ENCODE data around the gene EXOC6B.
"Not testable (repeated sequence)": the region's sequence is repeated elsewhere in the genome, so short reads cannot be mapped to it uniquely, and the experiment has no call there.

Gene EXOC6B

DNA sequence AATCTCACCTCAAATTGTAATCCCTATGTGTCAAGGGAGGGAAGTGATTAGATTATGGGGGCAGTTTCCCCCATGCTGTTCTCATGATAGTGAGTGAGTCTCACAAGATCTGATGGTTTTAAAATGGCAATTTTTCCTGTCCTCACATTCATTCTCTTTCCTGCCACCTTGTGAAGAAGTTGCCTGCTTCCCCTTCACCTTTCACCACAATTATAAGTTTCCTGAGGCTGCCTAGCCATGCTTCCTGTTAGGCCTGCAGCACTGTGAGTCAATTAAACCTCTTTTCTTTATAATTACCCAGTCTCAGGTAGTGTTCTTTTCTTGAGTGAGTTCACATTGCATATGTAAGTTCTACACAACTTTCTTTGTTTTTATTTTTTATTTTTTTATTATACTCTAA is 271.5 kb downstream of the EXOC6B start:
- H3K27me3 ChIP-seq (ENCODE audit: insufficient read depth, low read length) = no peaks in the 10 kb centered on the region
- no peak overlapping the region for H2AFZ ChIP-seq (ENCODE audit: low read length, unreplicated experiment)
- H3K36me3 ChIP-seq (ENCODE audit: insufficient read depth, low read length) = peaks cover 3% of the 10 kb centered on the region; the same call in 1 of the 2 replicates
- no peaks in the 10 kb centered on the region for H3K79me2 ChIP-seq (ENCODE audit: control insufficient read depth, insufficient read depth, low read length, unreplicated experiment)
- no peak overlapping the region for H3K4me3 ChIP-seq (ENCODE audit: low read depth, low read length)
- no peak overlapping the region for H3K27ac ChIP-seq (ENCODE audit: low read depth, low read length)
- no peaks in the 10 kb centered on the region for H3K4me1 ChIP-seq (ENCODE audit: control insufficient read depth, insufficient read depth, low read length, unreplicated experiment)

DNA sequence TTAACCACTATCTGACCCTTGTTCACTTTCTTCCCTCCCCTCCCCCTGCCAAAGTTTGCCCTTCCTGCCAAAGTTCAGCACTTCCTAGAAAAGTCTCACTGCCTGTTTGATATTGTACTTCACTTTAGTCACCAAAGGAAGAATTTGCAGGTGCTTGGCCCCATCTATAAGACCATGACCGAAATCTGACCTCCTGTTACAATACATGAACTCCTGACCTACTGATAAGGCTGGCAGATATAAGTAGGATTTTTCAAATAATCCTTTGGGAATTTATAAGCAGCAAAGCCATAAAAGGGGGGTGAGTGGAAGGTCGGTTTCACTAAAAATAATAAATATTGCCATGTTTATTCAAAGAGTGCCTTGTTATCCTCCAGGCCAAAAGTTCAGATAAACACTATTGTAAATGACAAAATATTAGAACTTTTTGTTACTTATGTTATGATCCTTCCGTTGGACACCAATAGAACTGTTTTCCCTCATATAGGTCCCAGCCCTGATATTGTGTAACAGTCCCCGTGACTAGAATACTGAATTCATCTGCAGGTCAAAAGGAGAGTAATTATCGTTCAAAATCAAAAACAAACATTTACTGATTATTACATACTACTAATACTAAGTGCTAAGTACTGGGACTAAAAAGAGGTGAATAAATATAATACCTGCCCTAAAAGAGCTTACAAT is 277.6 kb downstream of the EXOC6B start:
- Histone ChIP-seq H3K27ac (ENCODE audit: low read depth, low read length) (no peak overlapping the region), H3K4me3 (ENCODE audit: low read depth, low read length) (no peak overlapping the region), H3K4me1 (ENCODE audit: control insufficient read depth, insufficient read depth, low read length, unreplicated experiment) (no peaks in the 10 kb centered on the region), H3K36me3 (ENCODE audit: insufficient read depth, low read length) (no peaks in the 10 kb centered on the region), H3K27me3 (ENCODE audit: insufficient read depth, low read length) (no peaks in the 10 kb centered on the region), H3K79me2 (ENCODE audit: control insufficient read depth, insufficient read depth, low read length, unreplicated experiment) (no peaks in the 10 kb centered on the region), H2AFZ (ENCODE audit: low read length, unreplicated experiment) (no peak overlapping the region)

DNA sequence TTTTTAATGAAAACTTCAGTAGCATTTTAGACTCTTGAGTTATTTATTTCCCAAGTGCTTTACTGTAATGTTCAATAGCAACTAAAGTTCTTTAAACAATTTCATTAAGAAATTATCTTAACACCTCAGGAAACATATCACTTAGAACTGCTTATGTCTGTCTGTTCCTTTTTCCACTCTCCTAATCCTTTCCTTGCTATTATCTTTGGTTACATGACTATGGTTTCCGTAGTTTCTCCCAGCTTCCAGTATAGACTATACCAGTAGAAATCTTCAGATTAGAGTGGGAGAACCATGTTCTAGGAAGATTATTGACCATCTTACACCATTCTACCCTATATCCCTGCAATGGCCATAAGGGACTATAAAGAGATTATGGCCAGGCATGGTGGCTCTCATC is 280.0 kb downstream of the EXOC6B start:
- no peak overlapping the region for H3K27ac ChIP-seq (ENCODE audit: low read depth, low read length)
- H3K4me3 ChIP-seq (ENCODE audit: low read depth, low read length) = no peak overlapping the region
- no peaks in the 10 kb centered on the region for H3K4me1 ChIP-seq (ENCODE audit: control insufficient read depth, insufficient read depth, low read length, unreplicated experiment)
- H3K27me3 ChIP-seq (ENCODE audit: insufficient read depth, low read length) = no peaks in the 10 kb centered on the region
- no peak overlapping the region for H2AFZ ChIP-seq (ENCODE audit: low read length, unreplicated experiment)
- no peaks in the 10 kb centered on the region for H3K36me3 ChIP-seq (ENCODE audit: insufficient read depth, low read length)
- no peaks in the 10 kb centered on the region for H3K79me2 ChIP-seq (ENCODE audit: control insufficient read depth, insufficient read depth, low read length, unreplicated experiment)

DNA sequence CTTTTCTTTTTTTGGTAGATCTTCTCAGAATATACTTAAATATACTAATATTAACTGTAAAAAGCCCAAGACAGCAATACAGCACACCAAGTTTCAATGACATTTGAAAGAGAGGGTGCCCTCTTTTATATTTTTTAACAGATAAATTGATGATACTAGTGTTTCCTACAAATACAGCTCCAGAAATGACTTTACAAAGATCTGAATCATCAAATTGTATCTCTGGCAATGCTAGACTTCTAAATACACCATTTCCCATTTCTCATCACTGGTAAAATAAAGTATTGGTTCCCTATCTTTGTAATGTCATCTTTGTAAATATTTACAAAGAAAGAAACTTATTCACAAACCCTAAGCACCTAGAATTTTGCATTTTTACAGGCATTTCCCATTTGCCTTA is 281.3 kb downstream of the EXOC6B start:
- no peak overlapping the region for H2AFZ ChIP-seq (ENCODE audit: low read length, unreplicated experiment)
- H3K36me3 ChIP-seq (ENCODE audit: insufficient read depth, low read length) = no peaks in the 10 kb centered on the region
- no peaks in the 10 kb centered on the region for H3K79me2 ChIP-seq (ENCODE audit: control insufficient read depth, insufficient read depth, low read length, unreplicated experiment)
- no peaks in the 10 kb centered on the region for H3K4me1 ChIP-seq (ENCODE audit: control insufficient read depth, insufficient read depth, low read length, unreplicated experiment)
- H3K4me3 ChIP-seq (ENCODE audit: low read depth, low read length) = no peak overlapping the region
- H3K27ac ChIP-seq (ENCODE audit: low read depth, low read length) = no peak overlapping the region
- H3K27me3 ChIP-seq (ENCODE audit: insufficient read depth, low read length) = no peaks in the 10 kb centered on the region

DNA sequence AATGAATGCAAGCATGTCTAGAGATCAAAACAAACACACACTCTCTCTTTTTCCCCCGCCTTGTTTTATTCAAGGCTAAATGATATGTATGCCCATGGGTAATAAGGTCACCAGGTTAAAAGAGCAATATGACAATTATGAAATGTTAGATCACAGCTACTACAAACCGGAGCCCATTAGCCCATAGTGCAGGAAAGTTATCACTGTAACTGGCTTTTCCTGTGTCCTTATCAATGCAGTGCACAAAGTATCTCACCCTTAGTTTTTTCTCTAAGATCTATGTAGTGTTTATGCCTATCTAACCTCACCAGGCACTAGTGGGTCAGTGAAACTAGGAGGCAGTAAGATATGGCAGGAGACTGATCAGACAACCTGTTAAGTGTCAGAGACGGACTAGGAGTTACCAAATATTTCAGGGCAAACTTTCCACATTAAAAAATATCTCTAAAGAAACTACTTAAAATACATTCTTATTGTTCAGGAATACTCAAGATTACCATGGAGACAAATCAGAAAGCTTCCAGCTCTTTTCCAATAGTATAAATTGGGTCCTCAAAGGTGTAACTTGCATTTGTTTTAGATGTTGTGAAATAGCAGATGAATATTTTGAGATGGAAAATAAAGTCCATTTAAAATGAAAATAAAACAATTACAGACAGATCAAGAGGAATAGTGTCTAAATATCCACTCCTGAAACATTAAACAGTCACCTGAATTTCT is 282.2 kb downstream of the EXOC6B start:
- Histone ChIP-seq H3K27ac (ENCODE audit: low read depth, low read length) (no peak overlapping the region), H3K36me3 (ENCODE audit: insufficient read depth, low read length) (no peaks in the 10 kb centered on the region), H3K4me3 (ENCODE audit: low read depth, low read length) (no peak overlapping the region), H3K79me2 (ENCODE audit: control insufficient read depth, insufficient read depth, low read length, unreplicated experiment) (no peaks in the 10 kb centered on the region), H3K27me3 (ENCODE audit: insufficient read depth, low read length) (no peaks in the 10 kb centered on the region), H2AFZ (ENCODE audit: low read length, unreplicated experiment) (no peak overlapping the region), H3K4me1 (ENCODE audit: control insufficient read depth, insufficient read depth, low read length, unreplicated experiment) (peaks cover 8% of the 10 kb centered on the region)

DNA sequence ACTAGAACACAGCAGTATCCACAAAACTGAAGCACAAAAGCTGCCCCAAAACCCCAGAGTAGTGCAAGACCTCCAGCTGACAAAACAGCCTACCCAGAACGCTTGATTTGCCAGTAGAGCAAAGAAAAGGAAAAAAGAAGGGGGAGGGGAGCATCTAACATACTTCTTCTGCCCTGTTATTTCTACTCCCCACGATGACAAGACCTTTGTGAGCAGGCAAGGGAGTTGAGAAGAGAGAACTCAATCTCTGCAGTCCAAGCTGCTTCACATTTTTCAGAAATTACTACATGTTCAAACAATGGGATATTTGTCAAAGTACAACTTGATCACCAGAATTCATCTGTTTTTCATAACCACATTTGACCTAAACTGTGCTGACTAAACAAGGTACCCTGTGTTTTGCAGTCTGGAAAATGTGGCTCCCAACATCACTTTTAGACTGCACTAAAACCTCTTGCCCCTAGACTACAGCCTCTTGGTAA is 286.7 kb downstream of the EXOC6B start:
- Histone ChIP-seq H2AFZ (ENCODE audit: low read length, unreplicated experiment) (no peak overlapping the region), H3K36me3 (ENCODE audit: insufficient read depth, low read length) (no peaks in the 10 kb centered on the region), H3K4me3 (ENCODE audit: low read depth, low read length) (no peak overlapping the region), H3K79me2 (ENCODE audit: control insufficient read depth, insufficient read depth, low read length, unreplicated experiment) (no peaks in the 10 kb centered on the region), H3K4me1 (ENCODE audit: control insufficient read depth, insufficient read depth, low read length, unreplicated experiment) (peaks cover 8% of the 10 kb centered on the region), H3K27ac (ENCODE audit: low read depth, low read length) (peak overlapping the region; percentile 35), H3K27me3 (ENCODE audit: insufficient read depth, low read length) (no peaks in the 10 kb centered on the region)

DNA sequence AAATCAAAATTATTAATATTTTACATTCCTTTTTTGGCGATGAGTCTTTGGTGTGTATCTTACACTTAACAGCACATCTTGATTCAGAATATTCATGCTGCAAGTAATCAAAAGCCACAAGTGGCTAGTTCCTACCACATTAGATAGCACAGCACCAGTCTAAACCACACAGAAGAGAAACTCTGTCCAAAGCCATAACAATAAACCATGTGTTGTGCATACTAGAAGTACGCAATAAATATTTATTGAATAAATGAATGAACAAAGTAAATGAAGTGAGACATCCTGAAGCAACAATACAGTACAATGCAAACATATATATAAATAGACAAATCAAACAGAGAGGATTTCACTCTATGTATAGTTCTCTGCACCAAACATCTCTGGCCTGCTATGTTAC is 287.3 kb downstream of the EXOC6B start:
- no peak overlapping the region for H3K4me3 ChIP-seq (ENCODE audit: low read depth, low read length)
- H2AFZ ChIP-seq (ENCODE audit: low read length, unreplicated experiment) = no peak overlapping the region
- no peaks in the 10 kb centered on the region for H3K36me3 ChIP-seq (ENCODE audit: insufficient read depth, low read length)
- no peaks in the 10 kb centered on the region for H3K27me3 ChIP-seq (ENCODE audit: insufficient read depth, low read length)
- H3K4me1 ChIP-seq (ENCODE audit: control insufficient read depth, insufficient read depth, low read length, unreplicated experiment) = peaks cover 14% of the 10 kb centered on the region
- no peaks in the 10 kb centered on the region for H3K79me2 ChIP-seq (ENCODE audit: control insufficient read depth, insufficient read depth, low read length, unreplicated experiment)
- peak overlapping the region; percentile 35; the same call in 1 of the 2 replicates for H3K27ac ChIP-seq (ENCODE audit: low read depth, low read length)

DNA sequence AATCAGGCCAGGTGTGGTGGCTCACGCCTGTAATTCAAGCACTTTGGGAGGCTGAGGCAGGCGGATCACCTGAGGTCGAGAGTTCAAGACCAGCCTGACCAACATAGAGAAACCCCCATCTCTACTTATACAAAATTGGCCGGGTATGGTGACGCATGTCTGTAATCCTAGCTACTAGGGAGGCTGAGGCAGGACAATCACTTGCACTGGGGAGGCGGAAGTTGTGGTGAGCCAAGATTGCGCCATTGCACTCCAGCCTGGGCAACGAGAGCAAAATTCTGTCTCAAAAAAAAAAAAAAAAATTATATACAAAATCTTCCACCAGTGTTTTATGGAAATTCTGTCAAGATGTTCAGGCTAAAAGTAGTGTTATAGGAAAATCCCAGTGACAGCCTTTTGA is 290.2 kb downstream of the EXOC6B start:
- not testable (repeated sequence) for H3K27ac ChIP-seq (ENCODE audit: low read depth, low read length); H3K27me3 ChIP-seq (ENCODE audit: insufficient read depth, low read length)

DNA sequence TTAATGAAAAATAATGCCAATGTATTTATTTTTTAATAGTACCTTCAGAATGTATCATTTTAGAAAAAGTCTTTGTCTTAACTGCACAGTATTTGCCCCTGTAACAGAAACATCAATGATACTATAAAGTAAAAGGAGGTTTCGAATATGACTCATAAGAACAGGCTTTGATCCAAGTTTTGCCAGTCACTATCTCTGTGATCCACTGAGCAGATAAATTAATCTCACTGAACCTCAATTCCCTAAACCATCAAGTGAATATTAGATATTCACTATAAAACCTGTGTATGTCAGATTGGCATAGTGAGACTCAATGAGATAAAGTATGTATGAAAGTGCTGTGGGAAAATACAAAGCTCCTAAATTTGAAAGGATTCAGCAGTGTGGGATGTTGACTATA is 292.1 kb downstream of the EXOC6B start:
- Histone ChIP-seq H2AFZ (ENCODE audit: low read length, unreplicated experiment) (no peak overlapping the region), H3K4me1 (ENCODE audit: control insufficient read depth, insufficient read depth, low read length, unreplicated experiment) (peaks cover 16% of the 10 kb centered on the region)

More for the DNA sequence above, 290.2 kb downstream of the EXOC6B start:
- not testable (repeated sequence) for H3K4me3 ChIP-seq (ENCODE audit: low read depth, low read length); H3K36me3 ChIP-seq (ENCODE audit: insufficient read depth, low read length); H3K79me2 ChIP-seq (ENCODE audit: control insufficient read depth, insufficient read depth, low read length, unreplicated experiment); H2AFZ ChIP-seq (ENCODE audit: low read length, unreplicated experiment)
- peaks cover 20% of the 10 kb centered on the region for H3K4me1 ChIP-seq (ENCODE audit: control insufficient read depth, insufficient read depth, low read length, unreplicated experiment)

DNA sequence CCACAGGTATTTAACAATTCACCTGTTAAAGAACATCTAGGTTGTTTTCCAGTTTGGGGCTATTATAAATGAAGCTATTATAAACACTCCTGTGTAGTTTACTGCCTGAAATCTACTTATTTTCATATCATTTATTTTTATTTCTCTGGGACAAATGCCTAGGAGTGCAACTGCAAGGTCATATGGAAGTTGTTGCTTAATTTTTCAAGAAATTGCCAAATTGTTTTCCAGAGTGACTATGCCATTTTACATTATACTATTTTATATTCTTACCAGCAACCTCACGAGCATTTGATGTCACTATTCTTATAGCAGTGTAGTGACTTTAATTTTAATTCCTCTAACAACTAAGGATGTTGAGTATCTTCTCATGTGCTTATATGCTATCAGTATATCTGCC is 298.4 kb downstream of the EXOC6B start:
- no peaks in the 10 kb centered on the region for H3K27me3 ChIP-seq (ENCODE audit: insufficient read depth, low read length)

More for the DNA sequence above, 292.1 kb downstream of the EXOC6B start:
- Histone ChIP-seq H3K27me3 (ENCODE audit: insufficient read depth, low read length) (no peaks in the 10 kb centered on the region), H3K79me2 (ENCODE audit: control insufficient read depth, insufficient read depth, low read length, unreplicated experiment) (no peaks in the 10 kb centered on the region), H3K36me3 (ENCODE audit: insufficient read depth, low read length) (no peaks in the 10 kb centered on the region), H3K4me3 (ENCODE audit: low read depth, low read length) (no peak overlapping the region), H3K27ac (ENCODE audit: low read depth, low read length) (no peak overlapping the region)

DNA sequence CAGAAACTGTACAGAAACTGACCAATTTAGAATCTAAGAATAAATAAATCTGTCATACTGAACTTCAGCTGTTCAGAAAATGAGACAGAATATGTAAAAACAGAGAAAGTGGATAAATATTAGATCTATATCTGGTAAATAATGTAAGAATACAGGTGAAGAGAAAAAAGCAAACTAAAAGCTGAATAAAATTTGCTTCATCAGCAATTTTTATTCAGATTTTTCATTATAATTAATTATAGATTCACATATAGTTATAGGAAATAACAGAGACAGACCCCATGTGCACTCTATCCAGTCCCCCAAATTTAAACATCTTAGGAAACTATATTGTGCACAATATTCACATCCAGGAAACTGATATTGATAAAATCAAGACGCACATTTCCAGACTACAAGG is 299.2 kb downstream of the EXOC6B start:
- H3K27me3 ChIP-seq (ENCODE audit: insufficient read depth, low read length) = no peaks in the 10 kb centered on the region
- no peak overlapping the region for H3K4me3 ChIP-seq (ENCODE audit: low read depth, low read length)
- H3K79me2 ChIP-seq (ENCODE audit: control insufficient read depth, insufficient read depth, low read length, unreplicated experiment) = no peaks in the 10 kb centered on the region

More for the DNA sequence above, 298.4 kb downstream of the EXOC6B start:
- Histone ChIP-seq H3K79me2 (ENCODE audit: control insufficient read depth, insufficient read depth, low read length, unreplicated experiment) (no peaks in the 10 kb centered on the region), H2AFZ (ENCODE audit: low read length, unreplicated experiment) (no peak overlapping the region), H3K27ac (ENCODE audit: low read depth, low read length) (no peak overlapping the region), H3K4me3 (ENCODE audit: low read depth, low read length) (no peak overlapping the region), H3K4me1 (ENCODE audit: control insufficient read depth, insufficient read depth, low read length, unreplicated experiment) (peaks cover 10% of the 10 kb centered on the region), H3K36me3 (ENCODE audit: insufficient read depth, low read length) (no peaks in the 10 kb centered on the region)

More for the DNA sequence above, 299.2 kb downstream of the EXOC6B start:
- peaks cover 10% of the 10 kb centered on the region for H3K4me1 ChIP-seq (ENCODE audit: control insufficient read depth, insufficient read depth, low read length, unreplicated experiment)
- no peaks in the 10 kb centered on the region for H3K36me3 ChIP-seq (ENCODE audit: insufficient read depth, low read length)
- H2AFZ ChIP-seq (ENCODE audit: low read length, unreplicated experiment) = no peak overlapping the region
- H3K27ac ChIP-seq (ENCODE audit: low read depth, low read length) = no peak overlapping the region
